Measurements from ENCODE around the gene NEU2. TPM values are rescaled to one million over a fixed set of nuclear protein-coding genes. Genes with fewer than 3 reads are reported as not detected.

NEU2 gene
- total and polyA plus RNA-seq, 11 donors, result not detected

DNA sequence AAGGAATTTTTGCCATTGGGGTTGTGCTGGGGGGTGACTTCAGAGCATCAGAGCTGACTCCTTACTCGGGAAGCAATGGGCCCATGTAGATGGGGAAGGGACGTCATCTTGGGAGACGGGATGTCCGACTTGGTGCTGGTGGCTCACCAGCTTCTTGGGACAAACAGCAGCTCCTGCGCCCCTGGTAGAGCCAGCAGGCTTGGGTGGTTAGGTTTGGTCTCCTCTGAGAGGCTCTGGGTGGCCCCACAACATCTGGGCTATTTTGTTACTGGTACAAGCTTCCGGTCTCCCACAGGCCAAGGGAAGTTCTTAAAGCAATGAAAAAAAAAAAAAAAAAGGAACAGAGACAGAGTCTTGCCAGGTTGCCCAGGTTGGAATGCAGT, 21.2 kb upstream of the NEU2 start:
- Histone ChIP-seq H3K4me3 (no peak overlapping the region), H3K36me3 (no peaks in the 10 kb centered on the region), H3K27ac (no peak overlapping the region), H3K9me3 (no peaks in the 10 kb centered on the region), H3K4me1 (peaks cover 0 to 7% (median 0%) of the 10 kb centered on the region in 12 donors), H3K27me3 (no peaks in the 10 kb centered on the region)
- DNase-seq (no peak), ATAC-seq (no peak)
- intact Hi-C loops (cut with DNase I), result loop anchor here in 1 of 10 donors (10.0 kb wide), 1 partner anchor 146 kb away; no protein-coding TSS in a partner anchor
- WGBS, 4 donors, result 93 to 97% (median 94%) methylated on average over 6 of the region's 6 CpGs
- TF ChIP-seq, protein P1, sequence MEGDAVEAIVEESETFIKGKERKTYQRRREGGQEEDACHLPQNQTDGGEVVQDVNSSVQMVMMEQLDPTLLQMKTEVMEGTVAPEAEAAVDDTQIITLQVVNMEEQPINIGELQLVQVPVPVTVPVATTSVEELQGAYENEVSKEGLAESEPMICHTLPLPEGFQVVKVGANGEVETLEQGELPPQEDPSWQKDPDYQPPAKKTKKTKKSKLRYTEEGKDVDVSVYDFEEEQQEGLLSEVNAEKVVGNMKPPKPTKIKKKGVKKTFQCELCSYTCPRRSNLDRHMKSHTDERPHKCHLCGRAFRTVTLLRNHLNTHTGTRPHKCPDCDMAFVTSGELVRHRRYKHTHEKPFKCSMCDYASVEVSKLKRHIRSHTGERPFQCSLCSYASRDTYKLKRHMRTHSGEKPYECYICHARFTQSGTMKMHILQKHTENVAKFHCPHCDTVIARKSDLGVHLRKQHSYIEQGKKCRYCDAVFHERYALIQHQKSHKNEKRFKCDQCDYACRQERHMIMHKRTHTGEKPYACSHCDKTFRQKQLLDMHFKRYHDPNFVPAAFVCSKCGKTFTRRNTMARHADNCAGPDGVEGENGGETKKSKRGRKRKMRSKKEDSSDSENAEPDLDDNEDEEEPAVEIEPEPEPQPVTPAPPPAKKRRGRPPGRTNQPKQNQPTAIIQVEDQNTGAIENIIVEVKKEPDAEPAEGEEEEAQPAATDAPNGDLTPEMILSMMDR (IDR thresholded peaks at IDR 0.05), result no peak
- no peak for TF ChIP-seq POLR2A (IDR thresholded peaks at IDR 0.05)

DNA sequence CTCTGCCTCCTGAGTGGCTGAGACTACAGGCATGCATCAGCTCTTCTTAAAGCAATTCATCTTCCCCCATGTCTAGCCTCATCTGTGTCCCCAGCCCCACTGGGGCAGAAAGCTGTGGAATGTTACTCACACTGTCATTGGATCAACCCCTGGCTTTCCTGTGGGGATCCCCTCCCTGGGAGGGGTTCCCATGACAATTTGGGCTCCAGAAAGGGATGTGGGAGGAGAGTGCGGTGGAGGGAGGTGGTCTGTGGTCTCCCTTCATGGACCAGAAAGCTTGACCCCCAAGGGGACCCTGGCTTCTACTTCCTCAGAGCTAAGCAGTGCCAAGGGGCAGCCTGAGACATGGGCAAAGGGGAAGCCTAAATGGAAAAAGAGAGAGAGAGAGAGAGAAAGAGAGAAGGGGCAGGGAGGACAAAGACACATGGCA, 20.8 kb upstream of the NEU2 start:
- no peak overlapping the region for H3K4me3 ChIP-seq
- intact Hi-C loops (cut with DNase I), result loop anchor here in 1 of 10 donors (10.0 kb wide), 1 partner anchor 147 kb away; no protein-coding TSS in a partner anchor
- no peak for ATAC-seq
- no peaks in the 10 kb centered on the region for H3K9me3 ChIP-seq
- DNase-seq, result no peak
- 71 to 76% (median 73%) methylated on average over 1 of the region's 1 CpG for WGBS, 4 donors
- H3K27me3 ChIP-seq, result no peaks in the 10 kb centered on the region
- no peaks in the 10 kb centered on the region for H3K36me3 ChIP-seq
- H3K4me1 ChIP-seq, result peaks cover 0 to 7% (median 0%) of the 10 kb centered on the region in 12 donors
- H3K27ac ChIP-seq, result no peak overlapping the region
- no peak for TF ChIP-seq POLR2A (IDR thresholded peaks at IDR 0.05)
- TF ChIP-seq, protein P1 (IDR thresholded peaks at IDR 0.05), result no peak

DNA sequence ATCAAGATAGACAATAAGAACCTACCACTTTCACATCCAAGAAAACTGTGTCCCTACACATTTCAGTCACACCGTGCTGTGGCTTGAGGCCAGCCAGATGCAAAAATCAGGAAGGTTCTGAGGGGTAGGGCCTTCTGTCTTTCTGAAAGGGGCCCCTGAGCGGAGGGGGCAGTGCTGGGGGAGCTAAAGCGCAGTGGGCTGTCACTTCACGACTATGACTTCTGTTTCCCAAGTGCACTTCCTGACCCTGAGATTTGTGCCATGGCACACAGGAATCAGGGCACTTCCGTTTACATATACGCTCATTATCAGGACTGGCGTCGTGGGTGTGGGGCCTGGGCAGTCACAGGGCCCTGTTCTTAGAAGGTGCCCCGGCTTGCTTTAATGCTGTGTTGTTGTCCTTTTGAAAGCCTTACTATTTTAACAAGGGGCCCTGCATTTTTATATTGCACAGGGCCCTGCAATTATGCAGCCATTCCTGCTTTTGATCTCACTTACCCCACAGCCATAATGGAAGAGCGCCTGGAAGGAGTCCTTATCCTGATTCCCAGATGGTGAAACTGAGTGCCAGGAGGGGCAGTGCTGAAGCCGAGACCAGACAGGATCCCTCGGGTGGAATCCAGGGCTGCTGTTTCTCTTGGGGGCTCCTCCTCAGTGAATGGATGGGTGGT, 20.0 kb upstream of the NEU2 start:
- TF ChIP-seq, protein P1 (IDR thresholded peaks at IDR 0.05), result no peak
- TF ChIP-seq POLR2A (IDR thresholded peaks at IDR 0.05), result no peak
- Histone ChIP-seq H3K9me3 (peaks cover 0 to 7% (median 0%) of the 10 kb centered on the region in 12 donors), H3K4me1 (peaks cover 0 to 7% (median 0%) of the 10 kb centered on the region in 12 donors), H3K4me3 (no peak overlapping the region), H3K27ac (no peak overlapping the region), H3K36me3 (no peaks in the 10 kb centered on the region), H3K27me3 (no peaks in the 10 kb centered on the region)
- no peak for DNase-seq
- WGBS, 4 donors, result 50 to 72% (median 63%) methylated on average over 12 of the region's 12 CpGs
- ATAC-seq, result peak in 1 of 4 donors; percentile 32
- intact Hi-C loops (cut with DNase I), result loop anchor here in 1 of 10 donors (10.0 kb wide), 1 partner anchor 148 kb away; no protein-coding TSS in a partner anchor

DNA sequence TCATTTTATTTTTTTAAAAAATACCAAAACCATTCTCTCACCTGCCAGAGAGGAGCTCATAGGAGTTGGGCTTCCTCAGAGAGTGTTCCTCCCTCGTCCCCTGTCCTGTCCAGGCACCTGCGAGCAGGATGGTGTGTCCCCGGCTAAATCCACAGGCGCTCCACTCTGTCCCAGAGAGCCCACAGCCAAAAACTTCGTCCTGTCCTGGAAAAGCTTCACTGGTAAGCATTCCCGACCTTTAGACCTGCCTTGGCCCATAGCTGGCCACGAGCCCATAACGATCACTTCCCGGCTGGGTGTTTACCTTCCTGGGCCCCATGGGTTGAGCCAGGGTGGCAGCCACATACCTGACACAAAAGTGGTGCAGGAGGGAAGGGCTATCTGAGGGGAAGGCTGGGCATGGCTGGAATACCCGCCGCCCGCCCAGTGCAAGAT, 19.4 kb upstream of the NEU2 start, which contains the start of gene NGEF:
NGEF (minus strand) TSS at position 230 of the 435 bp plus-strand sequence. CDS start 38,366 bp downstream, outside the sequence.
- ATAC-seq (peak in 2 of 4 donors; percentile 20 to 22), DNase-seq (no peak)
- Histone ChIP-seq H3K27me3 (no peaks in the 10 kb centered on the region), H3K27ac (no peak within 1 kb of the TSS), H3K4me1 (peaks cover 0 to 7% (median 0%) of the 10 kb centered on the region in 12 donors), H3K4me3 (no peak within 1 kb of the TSS), H3K36me3 (no peaks in the 10 kb centered on the region), H3K9me3 (peaks cover 0 to 13% (median 0%) of the 10 kb centered on the region in 12 donors)
- intact Hi-C loops (cut with DNase I), result loop anchor here in 1 of 10 donors (10.0 kb wide), 1 partner anchor 148 kb away; no protein-coding TSS in a partner anchor
- WGBS, 4 donors, result 87 to 92% (median 89%) methylated on average over 9 to 12 of the region's 12 CpGs
- no peak for TF ChIP-seq POLR2A (IDR thresholded peaks at IDR 0.05)
- TF ChIP-seq, protein P1 (IDR thresholded peaks at IDR 0.05), result no peak

Data from heart left ventricle (tissue), 16 donors.